NCI-H1417 (cell line): ENCODE data around the gene CLBA1.
A peak's percentile ranks its signal among the peaks of the same experiment; 100 is the strongest.

Experiments used
- DNase-seq, 3 experiments: peaks; one replicate each; lab custom pipeline; 2025; lab: John Stamatoyannopoulos, UW

Gene CLBA1

DNA sequence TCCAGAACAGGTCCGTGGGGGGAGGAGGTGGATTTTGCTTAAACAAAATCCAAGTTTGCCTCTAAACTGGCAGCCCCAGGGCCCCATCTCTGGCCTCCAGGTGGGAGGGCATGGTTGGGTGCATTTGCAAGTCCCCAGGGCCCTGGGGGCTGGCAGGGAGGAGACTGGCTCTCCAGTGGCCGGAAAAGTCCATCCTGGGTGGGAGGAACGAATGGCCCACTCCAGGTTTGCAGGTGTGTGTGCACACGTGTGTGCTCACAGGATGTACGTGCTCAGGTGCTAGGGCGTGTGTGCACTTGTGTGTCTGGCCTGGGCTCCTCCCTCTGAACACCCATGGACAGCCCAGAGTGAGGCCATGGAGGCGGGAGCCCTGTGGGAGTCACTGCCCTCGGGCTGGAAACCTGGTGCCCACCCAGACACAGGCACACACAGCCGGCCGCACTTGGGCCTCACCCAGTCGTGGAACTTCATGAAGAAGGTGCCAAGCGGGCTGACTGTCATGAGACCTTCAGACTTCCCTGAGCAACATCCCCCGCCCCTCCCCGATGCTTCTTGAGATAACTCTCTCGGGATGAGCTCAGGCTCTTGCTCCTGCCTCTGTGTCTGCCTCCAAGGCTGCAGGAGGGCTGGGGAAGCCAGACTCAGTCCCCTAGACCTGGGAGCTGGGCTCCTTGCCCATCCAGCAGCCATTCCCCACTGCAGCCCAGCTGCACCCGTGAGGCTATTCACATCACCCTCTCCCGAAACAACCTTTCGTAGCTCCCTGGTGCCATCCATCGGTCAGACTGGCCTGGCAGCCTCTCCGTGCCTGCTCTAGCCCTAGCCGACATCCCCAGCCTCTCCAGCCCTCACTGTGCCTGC, 16.8 kb upstream of the CLBA1 start:
- DNase-seq, result peak in 1 of 3 experiments; percentile 8

DNA sequence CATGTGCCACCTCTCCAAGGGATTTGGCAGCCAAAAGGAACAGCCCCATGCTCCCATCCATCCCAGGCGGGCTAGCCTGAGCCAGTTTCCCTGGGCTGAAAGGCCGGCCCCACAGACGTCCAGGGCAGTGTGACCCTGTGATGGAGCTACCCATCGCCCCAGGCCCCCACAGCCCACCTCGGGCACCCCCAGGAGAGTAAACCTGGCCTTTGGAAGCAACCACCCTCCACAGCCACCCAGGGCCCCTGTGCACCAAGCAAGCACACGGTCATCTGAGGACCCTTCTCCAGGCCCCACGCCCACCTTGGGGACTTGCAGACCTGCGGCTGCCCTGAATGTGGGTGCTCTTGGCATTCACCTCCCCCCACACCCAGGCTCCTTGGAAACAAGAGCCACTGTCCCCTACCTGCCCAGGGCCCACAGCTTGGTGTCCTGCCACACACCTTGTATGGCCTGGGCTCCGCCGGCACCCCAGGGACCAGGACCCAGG, 15.8 kb upstream of the CLBA1 start:
- no peak for DNase-seq

DNA sequence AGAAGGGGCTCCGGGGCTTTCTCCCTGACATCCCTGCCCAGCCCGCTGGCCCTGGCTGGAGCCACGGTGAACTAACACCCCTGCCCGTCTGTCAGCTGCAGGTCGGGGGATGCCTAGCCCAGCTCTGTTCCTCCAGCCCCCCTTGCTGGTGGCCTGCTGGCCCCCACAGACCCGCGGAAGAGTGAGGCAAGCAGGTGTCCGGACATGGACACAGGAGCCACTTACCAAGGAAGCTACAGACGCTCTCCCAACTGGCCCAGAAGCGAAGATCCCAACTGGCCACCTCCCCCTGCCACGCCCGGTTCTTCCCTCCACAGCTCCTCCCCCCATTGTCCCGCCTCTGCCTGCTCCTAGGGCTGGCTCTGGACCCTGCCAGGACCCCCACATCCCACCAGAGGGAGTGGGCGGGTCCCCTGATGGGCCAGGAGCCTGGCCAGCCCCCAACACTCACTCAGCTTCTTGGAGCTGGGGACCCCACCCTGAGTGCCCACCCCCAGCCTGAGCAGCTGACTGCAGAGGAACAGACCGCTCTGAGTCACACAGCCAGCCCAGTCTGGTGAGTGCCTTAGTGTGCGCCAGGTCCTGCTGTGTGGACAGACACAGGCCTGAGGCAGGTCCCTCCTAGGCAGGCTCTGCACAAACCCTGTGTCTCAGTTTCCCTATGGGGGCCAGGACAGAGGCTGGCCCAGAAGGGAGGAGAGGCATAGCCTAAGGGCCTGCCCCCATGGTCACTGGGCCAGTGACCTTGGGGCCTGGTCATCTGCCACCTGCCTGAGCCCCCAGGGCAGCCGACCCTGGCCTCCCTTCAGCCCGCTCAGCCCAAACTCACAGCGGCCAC, 15.1 kb upstream of the CLBA1 start:
- DNase-seq, result no peak

DNA sequence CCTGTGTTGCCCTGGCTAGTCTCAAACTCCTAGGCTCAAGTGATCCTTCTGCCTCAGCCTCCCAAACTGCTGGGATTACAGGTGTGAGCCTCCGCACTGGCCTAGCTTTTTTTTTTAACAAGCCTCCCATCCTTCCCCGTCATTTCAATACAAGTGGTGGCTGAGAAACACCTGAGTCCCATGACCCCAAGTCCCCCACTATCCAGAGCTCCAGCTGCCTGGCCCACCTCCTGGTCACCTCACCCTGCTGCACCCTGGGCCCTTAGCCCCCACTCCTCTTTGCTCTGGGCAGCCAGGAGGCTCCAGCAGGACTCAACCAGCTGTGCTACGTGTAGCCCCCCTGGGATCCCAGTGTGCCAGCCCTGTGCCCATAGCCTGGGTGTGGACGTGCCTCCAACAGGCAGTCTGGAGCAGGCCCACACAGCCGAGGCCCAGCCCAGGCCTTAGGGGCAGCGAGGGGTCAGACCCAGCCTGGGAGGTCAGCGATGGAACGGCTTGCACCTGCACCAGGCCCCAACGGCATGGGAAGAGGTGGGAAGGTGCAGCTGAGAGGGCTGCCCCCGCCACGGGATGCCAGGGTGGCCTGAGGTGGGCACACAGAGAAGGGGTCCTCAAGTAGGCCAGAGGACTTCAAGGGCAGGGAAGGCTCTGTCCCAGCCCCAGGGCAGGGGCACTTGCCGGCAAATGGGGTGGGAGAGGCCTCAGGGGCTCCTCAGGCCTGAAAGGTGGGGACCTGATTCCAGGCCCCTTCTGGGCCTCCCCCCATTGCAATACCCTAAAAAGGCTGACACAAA, 13.9 kb upstream of the CLBA1 start:
- no peak for DNase-seq

DNA sequence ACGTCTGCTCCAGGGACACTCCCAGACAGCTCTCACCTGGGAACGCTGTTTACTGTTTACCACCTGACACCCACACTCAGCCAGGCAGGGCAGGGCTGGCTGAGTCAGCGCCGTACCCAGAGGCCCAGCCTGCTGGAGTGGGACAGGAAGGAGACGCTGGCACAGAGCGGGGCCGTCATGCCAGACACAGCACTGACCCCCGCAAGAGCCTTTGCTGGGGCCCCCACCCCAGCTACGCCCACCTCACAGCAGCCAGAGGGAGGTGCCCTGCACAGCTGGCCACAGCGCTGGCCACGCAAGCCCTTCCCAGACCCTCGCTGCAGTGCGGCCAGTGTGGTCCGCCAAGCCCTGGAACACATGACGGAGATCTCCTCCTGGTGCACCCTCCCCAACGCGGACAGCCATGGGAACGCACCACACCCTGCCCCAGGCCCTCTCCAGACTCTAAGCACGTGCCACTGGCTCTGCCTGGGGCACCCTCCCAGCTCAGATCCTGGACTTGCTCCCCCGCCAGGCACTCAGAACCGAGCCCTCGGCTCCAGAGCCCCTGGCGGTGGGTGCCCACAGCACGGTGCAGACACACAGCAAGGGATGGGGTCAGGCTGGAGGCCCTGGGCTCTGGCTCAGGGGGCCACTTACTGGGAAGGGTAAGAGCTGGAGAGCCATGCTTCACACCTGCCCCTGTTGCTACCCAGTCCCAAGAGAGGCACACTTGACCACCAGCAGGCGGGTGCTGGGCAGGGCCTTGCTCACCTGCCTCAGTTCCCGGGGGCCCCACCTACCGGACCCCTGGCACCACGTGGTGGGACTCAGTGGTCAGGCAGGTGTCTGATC, 13.1 kb upstream of the CLBA1 start:
- DNase-seq, result peak in 1 of 3 experiments; percentile 46

DNA sequence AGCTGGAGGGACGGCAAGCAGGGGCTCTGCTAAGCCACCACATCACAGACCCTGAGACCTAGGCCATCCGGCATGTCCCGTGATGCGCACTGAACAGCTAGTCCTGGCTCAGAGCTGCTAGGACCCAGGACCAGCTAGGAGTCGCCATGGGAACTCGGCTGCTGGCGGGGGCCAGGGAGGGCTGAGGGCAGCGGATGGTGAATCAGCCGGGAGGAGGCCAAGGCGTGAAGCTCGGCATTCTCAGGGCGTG, 12.5 kb upstream of the CLBA1 start:
- DNase-seq, result peak in 2 of 3 experiments; percentile 36 to 51

DNA sequence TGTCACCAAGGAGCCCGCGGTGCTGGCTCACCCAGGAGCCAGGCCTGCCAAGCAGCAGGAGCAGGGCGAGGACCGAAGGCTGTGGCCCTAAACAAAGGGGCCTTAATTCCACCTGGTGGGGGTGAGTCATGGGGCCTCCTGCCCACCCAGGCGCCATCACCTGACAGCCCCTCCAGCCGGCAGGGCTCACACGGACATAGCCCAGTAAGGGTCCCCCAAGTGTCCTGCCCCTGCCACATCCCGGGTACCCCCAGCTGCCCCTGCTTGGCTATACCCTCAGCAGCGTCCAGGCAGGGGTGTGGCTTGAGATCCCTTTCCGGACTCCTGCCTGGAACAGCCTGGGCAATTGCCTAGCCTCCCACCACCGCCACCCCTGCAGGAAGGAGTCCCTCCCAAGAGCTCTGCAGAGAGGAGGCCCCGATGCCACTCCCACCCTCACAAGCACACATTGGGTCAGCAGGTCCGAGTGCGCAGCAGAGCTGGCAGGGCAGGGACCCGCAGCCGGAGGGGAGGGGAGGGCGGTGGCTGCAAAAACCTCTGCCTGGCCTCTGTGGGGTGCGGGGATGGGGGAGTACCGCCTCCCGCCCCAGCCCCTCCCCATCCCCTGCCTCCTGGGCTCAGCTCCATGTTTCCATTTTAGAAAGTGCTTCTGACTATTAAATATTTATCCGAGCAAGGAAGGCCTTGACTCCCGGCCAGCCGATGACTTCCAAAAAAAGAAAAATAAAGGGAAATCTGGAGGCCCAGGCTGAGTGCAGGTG, 12.0 kb upstream of the CLBA1 start:
- no peak for DNase-seq

DNA sequence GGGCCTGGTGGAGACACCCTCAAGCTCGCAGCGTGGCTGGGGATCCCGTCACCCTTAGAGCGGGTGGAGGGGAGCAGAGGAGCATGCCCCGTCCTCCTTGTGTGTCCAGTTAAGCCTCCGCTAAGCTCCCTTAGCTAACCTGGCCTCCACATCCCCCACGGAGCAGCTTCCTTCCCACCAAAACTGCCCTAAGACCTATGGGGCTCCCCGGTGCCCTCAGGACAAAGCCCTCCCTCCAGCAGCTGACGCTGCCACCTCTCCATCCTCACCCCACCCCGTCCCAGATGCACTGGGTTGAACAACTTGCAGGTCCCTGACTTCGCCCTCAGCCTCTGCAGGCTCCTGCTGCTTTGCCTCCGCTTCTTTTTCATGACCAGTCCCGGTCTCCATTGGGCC, 11.4 kb upstream of the CLBA1 start:
- DNase-seq, result no peak

DNA sequence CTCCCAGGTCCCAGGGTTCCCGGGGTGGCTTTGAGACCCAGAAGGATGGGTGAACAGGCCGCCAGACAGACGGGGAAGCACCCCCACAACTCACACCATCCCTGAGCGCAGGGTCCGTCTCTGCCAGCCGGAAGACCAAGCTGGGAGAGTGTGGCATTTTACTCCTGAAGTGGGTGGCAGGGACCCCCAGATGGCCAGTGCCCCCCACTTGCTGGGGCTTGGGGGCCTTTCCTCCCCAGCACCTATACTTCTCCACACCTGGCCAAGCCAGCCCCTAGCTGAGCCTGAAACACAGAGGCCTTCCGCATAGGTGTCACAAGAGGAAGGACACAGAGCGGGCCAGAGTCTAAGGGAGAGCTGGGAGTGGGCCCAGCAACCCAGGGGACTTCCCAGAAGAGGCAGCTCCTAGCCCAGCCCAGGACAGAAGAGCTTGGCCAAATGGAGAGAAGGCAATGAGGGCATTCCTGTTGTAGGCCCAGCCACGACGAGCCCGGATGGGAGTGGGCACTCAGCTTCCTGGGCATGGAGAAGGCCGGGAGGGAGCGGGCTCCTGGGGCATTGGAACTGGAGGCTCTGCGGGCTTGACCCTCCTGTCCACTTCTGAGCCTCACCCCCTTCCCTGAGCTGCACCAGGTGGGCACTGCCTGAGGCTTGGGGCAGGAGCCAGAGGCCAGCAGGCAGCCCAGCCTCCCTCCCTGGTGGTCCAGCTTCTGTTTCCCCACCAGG, 10.8 kb upstream of the CLBA1 start:
- no peak for DNase-seq

DNA sequence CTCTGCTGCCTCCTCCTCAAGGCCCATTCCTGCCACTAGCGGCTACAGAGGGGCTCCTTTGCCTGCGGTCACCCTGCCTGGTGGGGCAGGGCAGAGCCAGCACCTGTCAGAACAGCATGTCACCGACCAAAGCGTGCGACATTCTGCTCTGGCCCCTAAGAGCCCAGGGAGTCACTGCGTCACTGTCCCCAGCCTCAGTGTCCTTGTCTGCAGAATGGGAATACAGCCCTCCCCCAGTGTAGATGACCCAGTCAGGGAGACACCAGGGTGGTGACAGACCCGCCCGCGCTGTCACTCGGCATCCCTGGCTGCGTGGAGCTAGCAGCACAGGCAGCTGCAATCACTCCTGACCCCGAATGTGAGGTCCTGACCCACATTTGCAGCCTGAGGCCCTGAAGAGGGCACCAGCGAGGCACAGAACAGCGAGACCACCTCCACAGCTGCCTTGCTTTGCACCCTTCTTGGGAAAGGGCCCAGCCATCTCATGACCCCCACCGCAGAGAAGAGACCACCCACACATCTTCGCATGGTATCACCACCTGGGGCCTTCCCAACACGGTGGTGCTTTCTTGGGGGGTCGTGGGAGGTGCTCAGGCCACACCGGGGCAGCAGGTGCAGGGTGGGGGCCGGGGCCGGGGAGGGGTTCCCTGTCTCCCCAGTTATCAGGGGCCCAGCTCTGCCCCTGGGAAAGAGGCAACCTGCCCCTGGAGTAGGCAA, 9.9 kb upstream of the CLBA1 start:
- DNase-seq, result peak in 1 of 3 experiments; percentile 30

DNA sequence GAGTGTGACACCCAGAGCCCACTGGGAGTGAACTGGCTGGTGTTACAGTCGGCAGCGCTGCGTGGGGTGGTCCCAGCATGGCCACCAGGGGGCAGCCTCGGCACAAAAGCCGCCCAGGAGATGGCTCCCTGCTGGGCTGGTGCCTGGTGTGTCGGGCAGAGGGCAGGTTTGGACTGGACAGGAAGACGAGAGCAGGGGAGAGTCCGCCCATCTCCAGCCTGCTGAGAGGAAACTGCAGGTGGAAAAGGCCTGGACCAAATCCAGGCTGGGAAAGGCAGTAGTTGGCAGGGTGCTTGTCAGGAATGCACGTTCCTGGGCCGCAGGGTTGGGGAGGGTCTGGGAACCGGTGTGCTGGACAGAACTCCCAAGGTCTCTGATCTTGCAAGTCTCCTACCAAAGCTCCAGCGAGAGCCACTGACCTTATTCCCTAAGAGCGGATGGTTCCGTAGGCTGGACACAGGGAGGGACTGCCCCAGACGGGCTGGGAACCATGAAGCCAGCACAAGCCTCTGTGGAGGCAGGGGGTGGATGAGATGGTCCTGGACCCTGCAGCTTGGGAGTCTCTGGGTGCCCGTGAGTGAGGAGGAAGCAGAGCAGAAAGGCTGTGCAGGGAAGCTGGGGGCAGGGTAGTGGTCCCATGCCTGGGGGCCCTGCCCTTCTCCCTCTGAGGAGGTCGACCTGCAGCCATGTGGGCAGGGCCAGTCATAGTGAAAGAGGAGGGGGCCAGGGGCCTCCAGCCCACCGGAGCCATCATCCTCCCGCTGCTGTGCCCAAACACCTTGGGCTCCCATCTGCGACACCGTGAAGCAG, 9.2 kb upstream of the CLBA1 start:
- peak; percentile 55 to 78 (median 63) for DNase-seq

DNA sequence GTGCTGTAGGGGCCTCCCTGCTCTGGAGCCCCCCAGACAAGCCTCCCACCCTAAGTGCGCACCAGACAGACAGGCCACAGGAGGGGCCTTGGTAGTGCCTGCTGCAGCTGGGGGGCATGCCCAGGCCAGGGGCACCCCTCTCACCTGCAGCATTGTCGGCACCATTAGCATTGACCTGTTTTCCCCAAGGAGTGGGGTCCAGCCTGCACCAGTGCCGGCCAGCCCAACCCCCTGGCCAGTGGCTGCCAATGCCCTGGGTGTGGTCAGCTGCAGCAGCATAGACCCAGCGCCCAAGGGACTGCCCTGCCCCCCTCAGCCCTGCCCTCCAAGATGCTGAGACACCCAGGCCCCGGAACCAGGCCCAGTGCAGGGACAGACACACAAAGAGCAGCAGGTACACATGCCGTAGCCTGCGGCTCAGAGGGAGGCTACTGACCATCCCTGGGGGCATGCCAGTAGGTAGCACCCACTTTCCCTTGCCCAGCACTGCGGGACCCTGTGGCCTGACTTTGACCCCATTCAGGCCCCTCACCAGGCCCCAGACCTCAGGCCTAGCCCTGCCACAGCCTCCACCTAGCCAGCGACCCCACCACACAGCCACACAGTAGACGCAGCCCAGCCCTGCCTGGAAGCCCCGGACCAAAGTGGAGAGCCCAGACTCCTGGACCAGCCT, 8.4 kb upstream of the CLBA1 start:
- peak in 1 of 3 experiments; percentile 29 for DNase-seq

DNA sequence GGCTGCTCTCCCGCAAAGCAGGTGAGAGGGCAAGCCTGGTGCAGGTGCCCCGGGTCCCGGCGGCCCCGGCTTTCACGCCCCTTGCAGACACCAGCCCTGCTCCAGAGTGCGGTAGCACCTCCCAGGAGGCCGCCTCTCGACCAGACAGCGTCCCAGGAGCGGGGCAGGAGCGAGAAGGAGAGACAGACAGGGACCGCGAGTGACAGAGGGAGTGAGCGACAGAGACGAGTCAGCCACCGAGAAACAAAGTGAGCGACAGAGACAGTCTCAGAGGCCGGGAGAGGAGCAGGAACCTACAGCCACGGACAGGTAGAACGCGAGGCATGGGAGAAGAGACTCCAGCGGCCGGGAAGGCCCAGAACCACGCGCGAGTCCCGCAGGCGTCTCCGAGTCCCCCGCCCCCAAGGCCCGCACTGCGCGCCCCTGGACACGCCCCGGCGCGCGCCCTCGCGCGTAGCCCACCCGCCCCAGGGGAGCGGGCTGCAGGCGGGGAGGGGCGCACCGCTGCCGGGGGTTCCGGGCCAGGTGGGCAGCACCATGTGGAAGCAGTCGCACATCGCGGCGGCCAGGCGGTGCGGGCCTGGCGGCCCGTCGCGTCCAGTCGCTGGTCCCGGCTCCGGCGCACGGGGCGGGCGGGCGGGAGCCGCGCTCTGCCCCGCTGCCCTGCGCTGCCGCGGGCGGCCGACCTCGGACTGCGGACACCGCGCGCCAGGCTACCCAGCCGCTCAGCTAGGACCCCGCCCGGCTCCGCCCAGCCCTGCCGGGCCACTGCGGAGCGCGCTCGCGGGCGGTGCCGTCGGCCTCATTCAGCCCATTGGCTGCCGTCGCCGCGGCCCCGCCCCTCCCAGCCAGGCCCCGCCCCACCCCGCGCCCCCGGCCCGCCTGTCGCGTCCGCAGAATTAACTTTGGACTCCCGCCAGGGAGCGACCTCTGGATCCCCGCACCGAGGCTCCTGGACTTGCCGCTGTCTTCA, 7.6 kb upstream of the CLBA1 start, which contains the start of gene AHNAK2:
Gene AHNAK2 (minus strand): TSS at position 694 of the 973 bp plus-strand sequence. CDS start 137 bp downstream, at position 557.
- peak; percentile 50 to 82 (median 80) for DNase-seq

DNA sequence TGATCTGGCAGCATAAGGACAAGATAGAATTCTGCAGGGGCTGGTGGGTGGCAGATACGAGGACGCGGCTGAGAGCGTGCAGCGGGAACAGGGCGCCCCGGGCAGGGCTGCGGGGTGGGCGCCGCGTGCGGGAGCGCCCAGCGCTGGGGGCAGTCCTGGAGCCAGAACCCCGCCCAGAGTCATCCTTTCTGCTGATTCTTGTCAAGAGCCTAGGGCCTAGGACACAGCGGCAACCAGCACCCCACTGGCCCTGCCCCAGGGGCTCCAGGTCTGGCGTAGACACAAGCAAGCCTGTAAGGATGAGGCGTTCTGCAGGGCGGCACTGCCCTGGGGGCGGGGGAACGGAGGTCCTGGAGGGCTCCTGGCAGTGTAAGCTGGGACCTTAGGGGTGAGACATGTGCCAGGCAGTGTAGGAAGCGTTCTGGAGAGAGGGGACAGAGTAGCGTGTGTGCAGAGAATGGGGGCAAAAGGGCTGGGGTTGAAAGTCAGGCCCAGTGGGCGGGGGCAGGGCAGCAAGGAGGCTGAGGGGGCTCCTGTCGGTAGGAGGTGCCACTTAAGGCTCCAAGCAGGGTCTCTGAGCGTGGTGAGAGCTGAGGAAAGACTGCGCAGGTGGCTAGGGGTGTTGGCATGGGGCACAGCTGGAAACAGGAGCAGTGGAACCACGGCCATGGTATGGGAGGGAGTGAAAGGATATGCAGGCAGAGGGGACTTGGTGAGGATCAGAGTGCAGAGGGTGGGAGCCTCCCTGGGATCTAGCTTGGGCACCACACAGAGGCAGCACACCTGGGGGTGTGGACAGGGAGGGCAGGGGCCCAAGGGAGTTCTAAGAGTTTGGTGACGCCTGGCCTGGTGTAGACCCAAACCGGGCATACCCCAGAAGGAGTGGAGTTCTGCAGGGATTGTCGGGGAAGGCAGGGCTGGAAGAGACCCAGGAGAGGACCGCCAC, 6.6 kb upstream of the CLBA1 start:
- DNase-seq, result no peak
